Measurements from ENCODE around the gene PRLR. TPM values are rescaled to one million over a fixed set of nuclear protein-coding genes. Genes with fewer than 3 reads are reported as not detected.
A peak's percentile ranks its signal among the peaks of the same experiment; 100 is the strongest.
"Not testable (repeated sequence)": the region's sequence is repeated elsewhere in the genome, so short reads cannot be mapped to it uniquely, and the experiment has no call there.

Gene PRLR
- polyA plus RNA-seq, 4 donors = 32.9 to 53.2 (median 34.7) TPM

DNA sequence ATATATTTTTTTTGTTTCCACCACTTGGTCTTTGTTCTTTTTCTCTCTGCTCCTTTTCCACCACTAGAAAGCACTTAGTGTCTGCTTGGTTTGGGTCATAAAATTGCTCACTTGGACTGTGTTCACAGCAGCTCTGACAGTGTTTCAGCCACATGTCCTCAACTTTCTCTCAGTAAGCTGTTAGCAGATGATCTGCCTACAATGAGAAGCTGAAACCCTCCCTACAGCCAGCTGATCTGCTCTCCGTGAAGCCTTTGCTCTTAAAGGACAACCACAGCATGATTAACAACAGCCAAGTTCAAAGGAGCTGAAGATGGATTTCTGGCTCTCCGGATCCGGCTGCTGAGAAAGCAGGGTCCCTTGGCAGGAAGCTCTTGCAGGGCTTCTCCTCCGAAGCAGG is 31.6 kb downstream of the PRLR start:
- peak; percentile 50 to 80 (median 68) for DNase-seq (ENCODE audit: low read depth in 4 of 4, low spot score in 3 of 4)

GRCh38 chr5:35198075-35198474 is 32.2 kb downstream of the PRLR start:
- DNase-seq (ENCODE audit: low read depth in 4 of 4, low spot score in 3 of 4) = peak in 1 of 4 donors; percentile 33

GRCh38 chr5:35197351-35197750 is 32.9 kb downstream of the PRLR start:
- no peak for DNase-seq (ENCODE audit: low read depth in 4 of 4, low spot score in 3 of 4)

DNA sequence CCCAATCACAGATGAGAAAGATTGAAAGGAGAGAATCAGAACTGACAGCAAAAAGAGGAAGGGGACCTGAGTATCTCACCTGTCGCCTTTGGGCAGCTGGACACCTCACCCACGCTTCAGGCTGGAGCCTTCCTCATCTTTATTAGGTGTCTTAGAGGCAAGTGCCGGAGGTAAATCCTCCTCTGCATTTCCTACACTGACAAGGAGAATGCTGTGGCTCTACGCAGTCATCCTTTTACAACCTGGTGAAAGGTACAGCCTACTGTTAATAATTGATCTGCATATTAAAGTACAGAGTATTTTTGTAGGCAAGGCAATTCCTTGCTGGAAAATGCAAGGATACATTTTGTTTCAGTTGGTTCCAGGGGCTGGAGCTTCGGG is 34.8 kb downstream of the PRLR start:
- no peak for DNase-seq (ENCODE audit: low read depth in 4 of 4, low spot score in 3 of 4)

- no peak for DNase-seq (ENCODE audit: low read depth in 4 of 4, low spot score in 3 of 4)
Observed at GRCh38 chr5:35194635-35195471, 35.4 kb downstream of the PRLR start.

DNA sequence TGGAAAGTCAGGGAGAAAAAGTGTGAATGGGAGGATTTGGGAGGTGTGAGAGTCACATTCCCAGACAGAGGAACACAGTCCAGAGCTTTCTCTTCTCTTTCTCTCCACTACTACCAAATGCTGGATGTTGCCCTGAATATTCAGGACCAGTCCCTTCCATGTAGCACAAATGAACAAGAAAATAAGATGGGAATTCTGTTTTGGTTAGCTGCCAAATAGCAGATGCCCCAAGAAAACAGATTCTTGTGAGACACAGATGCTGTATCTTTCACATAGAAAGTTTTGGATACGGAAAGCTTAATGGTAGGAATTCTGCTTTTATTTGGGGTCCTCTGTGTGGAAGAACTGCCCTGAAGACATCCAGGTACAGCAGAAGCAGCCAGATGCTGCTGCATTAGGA is 37.8 kb downstream of the PRLR start:
- no peak for DNase-seq (ENCODE audit: low read depth in 4 of 4, low spot score in 3 of 4)

GRCh38 chr5:35189801-35190200 is 40.5 kb downstream of the PRLR start:
- DNase-seq (ENCODE audit: low read depth in 4 of 4, low spot score in 3 of 4) = not testable (repeated sequence)

DNA sequence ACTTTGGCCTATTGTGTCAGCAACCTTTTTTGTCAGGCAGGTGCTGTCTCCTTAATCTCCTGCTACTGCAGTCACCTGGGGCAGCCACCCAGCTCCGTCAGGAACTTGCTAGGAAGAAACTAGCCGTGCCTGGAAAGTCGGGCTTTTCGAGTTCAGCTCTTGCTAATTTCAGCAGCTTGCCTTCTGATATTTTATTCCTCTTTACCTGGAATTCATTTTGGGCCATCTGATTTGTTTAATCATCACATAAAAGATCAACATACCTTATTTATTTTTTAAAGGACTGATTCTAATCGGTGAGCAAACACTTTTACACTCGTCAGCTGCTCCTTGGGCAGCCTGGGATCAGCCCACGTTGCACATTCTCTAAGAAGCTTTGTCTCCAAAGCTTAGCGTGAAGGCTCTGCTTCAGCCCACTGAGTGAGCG is 42.2 kb downstream of the PRLR start:
- DNase-seq (ENCODE audit: low read depth in 4 of 4, low spot score in 3 of 4) = no peak

DNA sequence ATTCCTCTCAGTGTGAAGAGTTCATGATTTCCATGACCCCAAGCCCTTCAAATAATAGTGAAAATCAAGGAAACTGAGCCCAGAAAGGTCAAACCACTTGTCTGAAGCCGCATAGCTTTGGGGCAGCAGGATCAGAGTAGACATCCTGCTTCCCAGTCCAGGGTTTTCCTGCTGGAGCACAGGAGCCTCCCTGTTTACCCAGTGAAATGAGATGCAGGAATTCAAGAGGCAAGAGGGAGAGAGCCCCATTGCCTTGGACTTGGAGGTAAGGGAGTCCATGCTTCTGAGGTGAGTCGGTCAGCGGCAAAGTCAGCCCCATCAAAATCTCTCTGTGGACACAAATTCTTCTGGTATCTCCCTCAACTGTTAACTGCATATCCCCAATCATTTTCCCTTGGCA is 42.7 kb downstream of the PRLR start:
- DNase-seq (ENCODE audit: low read depth in 4 of 4, low spot score in 3 of 4) = not testable (repeated sequence)

- no peak for DNase-seq (ENCODE audit: low read depth in 4 of 4, low spot score in 3 of 4)
Observed at GRCh38 chr5:35186749-35187148, 43.5 kb downstream of the PRLR start.

DNA sequence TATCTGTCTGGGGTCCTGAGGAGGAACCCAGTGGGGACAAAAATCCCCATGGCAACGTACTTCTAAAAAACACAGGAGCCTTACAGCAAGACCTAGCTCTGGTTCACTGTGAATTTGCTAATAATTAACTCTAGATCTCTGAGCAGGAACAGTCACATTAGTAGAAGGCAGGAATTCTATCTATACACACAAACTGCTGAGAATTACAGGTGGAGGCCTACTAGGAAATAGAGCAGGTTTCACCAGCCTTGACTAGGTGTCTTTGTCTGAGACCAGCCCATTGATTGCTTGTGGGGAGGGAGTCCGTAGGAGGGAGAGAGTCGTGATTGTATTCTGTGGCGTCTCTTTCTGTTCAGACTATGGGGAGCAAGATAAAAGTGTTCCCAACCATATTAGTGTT is 44.8 kb downstream of the PRLR start:
- DNase-seq (ENCODE audit: low read depth in 4 of 4, low spot score in 3 of 4) = peak in 1 of 4 donors; percentile 36

GRCh38 chr5:35183556-35183955 is 46.7 kb downstream of the PRLR start:
- DNase-seq (ENCODE audit: low read depth in 4 of 4, low spot score in 3 of 4) = no peak

- no peak for DNase-seq (ENCODE audit: low read depth in 4 of 4, low spot score in 3 of 4)
Observed at GRCh38 chr5:35182910-35183535, 47.3 kb downstream of the PRLR start.

- DNase-seq (ENCODE audit: low read depth in 4 of 4, low spot score in 3 of 4) = no peak
Observed at GRCh38 chr5:35182486-35182885, 47.8 kb downstream of the PRLR start.

DNA sequence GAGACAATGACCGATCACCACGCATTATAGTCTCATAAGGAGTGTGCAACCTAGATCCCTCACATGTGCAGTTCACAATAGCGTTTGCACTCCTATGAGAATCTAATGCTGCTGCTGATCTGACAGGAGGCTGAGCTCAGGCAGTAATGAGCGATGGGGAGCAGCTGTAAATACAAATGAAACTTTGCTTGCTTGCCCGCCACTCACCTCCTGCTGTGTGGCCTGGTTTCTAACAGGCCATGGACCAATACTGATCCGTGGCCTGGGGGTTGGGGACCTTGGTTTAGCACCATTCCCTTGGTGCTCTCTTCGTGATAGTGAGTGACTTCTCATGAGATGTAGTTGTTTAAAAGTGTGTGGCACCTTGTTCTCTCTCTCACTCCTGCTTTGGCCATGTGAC is 50.2 kb downstream of the PRLR start:
- no peak for DNase-seq (ENCODE audit: low read depth in 4 of 4, low spot score in 3 of 4)

DNA sequence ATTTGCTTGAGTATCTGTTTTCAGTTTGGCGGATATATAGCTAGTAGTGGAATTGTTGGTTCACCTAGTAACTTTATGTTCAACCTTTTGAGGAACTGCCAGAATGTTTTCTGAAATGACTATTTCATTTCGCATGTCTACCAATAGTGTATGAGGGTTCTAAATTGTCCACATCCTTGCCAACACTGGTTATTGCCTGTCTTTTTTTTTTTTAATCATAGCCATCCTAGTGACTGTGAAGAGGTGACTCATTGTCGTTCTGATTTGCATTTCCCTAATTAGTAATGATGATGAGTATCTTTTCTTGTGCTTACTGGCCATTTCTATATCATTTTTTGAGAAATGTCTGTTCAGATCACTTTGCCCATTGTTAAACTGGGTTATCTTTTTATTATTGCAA is 52.5 kb downstream of the PRLR start:
- DNase-seq (ENCODE audit: low read depth in 4 of 4, low spot score in 3 of 4) = no peak

GRCh38 chr5:35172533-35172932 is 57.8 kb downstream of the PRLR start:
- DNase-seq (ENCODE audit: low read depth in 4 of 4, low spot score in 3 of 4) = no peak

GRCh38 chr5:35171991-35172390 is 58.3 kb downstream of the PRLR start:
- DNase-seq (ENCODE audit: low read depth in 4 of 4, low spot score in 3 of 4) = no peak

GRCh38 chr5:35171078-35171477 is 59.2 kb downstream of the PRLR start:
- DNase-seq (ENCODE audit: low read depth in 4 of 4, low spot score in 3 of 4) = no peak

DNA sequence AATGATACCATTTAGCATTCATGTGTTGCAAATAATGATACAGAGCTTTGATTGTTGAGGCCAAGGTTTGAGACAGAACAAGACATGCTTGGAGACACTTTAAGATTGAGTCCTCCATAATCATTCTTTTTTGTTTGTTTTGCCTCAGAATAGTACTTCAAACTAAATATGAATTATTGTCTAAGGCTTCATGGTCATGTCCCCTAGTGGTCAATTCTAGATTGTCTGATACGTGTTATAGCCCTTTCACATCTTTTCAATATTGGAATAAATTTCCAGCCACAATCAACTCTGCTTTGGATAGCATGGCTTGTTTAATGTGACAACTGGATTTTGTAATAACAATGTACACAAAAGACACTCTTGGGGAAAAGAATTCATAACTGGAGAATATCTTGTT is 64.2 kb downstream of the PRLR start:
- DNase-seq (ENCODE audit: low read depth in 4 of 4, low spot score in 3 of 4) = no peak

GRCh38 chr5:35164860-35165542 is 65.3 kb downstream of the PRLR start:
- no peak for DNase-seq (ENCODE audit: low read depth in 4 of 4, low spot score in 3 of 4)

DNA sequence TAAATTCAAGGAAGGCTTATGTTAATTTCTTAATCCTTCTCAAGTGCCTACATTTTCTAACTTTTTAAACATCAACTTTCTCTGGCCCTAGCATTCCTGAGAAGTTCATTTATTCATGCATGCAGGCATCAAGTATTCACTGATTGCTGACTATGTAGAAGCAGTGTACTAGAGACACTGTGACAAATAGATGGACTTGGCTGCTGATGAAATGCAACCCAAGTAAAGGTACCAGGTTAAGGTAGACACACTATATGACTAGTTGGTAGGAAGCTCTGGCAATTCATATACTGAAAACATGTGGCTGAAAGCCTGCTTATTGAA is 66.6 kb downstream of the PRLR start:
- no peak for DNase-seq (ENCODE audit: low read depth in 4 of 4, low spot score in 3 of 4)

Measured in right renal pelvis (tissue), 4 donors.